ENCODE results near the gene METTL2A.
"Not testable (repeated sequence)": the region's sequence is repeated elsewhere in the genome, so short reads cannot be mapped to it uniquely, and the experiment has no call there.

DNA sequence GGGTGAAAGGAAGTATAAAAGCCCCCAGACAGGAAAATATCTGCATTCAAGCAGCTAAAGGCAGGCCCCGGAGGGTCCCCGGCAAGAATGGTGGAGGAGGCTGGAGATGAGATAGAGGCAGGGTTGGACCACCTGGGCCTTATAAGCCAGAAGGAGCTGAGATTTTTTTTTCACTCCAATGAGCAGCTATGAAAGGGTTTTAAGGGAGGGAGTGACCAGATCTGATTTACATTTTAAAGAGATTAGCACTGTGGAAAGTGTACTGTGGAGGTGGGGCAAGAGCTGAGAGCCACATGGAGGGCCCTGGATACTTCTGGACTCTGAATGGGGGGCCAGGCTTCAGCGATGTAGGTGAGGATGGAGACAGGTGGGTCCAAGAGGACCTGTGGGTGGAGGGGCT, 40.7 kb downstream of the METTL2A start:
- TF ChIP-seq, protein P1, sequence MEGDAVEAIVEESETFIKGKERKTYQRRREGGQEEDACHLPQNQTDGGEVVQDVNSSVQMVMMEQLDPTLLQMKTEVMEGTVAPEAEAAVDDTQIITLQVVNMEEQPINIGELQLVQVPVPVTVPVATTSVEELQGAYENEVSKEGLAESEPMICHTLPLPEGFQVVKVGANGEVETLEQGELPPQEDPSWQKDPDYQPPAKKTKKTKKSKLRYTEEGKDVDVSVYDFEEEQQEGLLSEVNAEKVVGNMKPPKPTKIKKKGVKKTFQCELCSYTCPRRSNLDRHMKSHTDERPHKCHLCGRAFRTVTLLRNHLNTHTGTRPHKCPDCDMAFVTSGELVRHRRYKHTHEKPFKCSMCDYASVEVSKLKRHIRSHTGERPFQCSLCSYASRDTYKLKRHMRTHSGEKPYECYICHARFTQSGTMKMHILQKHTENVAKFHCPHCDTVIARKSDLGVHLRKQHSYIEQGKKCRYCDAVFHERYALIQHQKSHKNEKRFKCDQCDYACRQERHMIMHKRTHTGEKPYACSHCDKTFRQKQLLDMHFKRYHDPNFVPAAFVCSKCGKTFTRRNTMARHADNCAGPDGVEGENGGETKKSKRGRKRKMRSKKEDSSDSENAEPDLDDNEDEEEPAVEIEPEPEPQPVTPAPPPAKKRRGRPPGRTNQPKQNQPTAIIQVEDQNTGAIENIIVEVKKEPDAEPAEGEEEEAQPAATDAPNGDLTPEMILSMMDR (IDR thresholded peaks at IDR 0.05): not testable (repeated sequence)
- TF ChIP-seq POLR2AphosphoS5 (IDR thresholded peaks at IDR 0.05; ENCODE audit: low read depth, low read length); EP300 (IDR thresholded peaks at IDR 0.05; ENCODE audit: borderline replicate concordance in 1 of 2, low read depth in 1 of 2, low read length in 1 of 2); RFX5 (IDR thresholded peaks at IDR 0.05; ENCODE audit: low read length); CHD2 (IDR thresholded peaks at IDR 0.05; ENCODE audit: low read length, partially characterized antibody); JUND (IDR thresholded peaks at IDR 0.05); FOXM1 (IDR thresholded peaks at IDR 0.05; ENCODE audit: low read depth); FOSL2 (IDR thresholded peaks at IDR 0.05; ENCODE audit: borderline replicate concordance, low read depth); GABPA (IDR thresholded peaks at IDR 0.05; ENCODE audit: low read depth): not testable (repeated sequence)
- TF ChIP-seq, protein P2, sequence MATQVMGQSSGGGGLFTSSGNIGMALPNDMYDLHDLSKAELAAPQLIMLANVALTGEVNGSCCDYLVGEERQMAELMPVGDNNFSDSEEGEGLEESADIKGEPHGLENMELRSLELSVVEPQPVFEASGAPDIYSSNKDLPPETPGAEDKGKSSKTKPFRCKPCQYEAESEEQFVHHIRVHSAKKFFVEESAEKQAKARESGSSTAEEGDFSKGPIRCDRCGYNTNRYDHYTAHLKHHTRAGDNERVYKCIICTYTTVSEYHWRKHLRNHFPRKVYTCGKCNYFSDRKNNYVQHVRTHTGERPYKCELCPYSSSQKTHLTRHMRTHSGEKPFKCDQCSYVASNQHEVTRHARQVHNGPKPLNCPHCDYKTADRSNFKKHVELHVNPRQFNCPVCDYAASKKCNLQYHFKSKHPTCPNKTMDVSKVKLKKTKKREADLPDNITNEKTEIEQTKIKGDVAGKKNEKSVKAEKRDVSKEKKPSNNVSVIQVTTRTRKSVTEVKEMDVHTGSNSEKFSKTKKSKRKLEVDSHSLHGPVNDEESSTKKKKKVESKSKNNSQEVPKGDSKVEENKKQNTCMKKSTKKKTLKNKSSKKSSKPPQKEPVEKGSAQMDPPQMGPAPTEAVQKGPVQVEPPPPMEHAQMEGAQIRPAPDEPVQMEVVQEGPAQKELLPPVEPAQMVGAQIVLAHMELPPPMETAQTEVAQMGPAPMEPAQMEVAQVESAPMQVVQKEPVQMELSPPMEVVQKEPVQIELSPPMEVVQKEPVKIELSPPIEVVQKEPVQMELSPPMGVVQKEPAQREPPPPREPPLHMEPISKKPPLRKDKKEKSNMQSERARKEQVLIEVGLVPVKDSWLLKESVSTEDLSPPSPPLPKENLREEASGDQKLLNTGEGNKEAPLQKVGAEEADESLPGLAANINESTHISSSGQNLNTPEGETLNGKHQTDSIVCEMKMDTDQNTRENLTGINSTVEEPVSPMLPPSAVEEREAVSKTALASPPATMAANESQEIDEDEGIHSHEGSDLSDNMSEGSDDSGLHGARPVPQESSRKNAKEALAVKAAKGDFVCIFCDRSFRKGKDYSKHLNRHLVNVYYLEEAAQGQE (IDR thresholded peaks at IDR 0.05; ENCODE audit: low read depth, low read length): not testable (repeated sequence)
- TF ChIP-seq, protein P3, sequence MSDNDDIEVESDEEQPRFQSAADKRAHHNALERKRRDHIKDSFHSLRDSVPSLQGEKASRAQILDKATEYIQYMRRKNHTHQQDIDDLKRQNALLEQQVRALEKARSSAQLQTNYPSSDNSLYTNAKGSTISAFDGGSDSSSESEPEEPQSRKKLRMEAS (IDR thresholded peaks at IDR 0.05; ENCODE audit: low read depth): not testable (repeated sequence)
- TF ChIP-seq, protein P4, sequence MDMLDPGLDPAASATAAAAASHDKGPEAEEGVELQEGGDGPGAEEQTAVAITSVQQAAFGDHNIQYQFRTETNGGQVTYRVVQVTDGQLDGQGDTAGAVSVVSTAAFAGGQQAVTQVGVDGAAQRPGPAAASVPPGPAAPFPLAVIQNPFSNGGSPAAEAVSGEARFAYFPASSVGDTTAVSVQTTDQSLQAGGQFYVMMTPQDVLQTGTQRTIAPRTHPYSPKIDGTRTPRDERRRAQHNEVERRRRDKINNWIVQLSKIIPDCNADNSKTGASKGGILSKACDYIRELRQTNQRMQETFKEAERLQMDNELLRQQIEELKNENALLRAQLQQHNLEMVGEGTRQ (IDR thresholded peaks at IDR 0.05; ENCODE audit: borderline replicate concordance, low read depth, low read length): not testable (repeated sequence)

Measured in SK-N-SH (cell line).